K562 (cell line): Measurements from ENCODE around the gene FERMT3.

Experiments
- CTCF ChIP-seq, 3 experiments: IDR thresholded peaks in 2 of 3; conservative IDR thresholded peaks in 1 of 3; 2 replicates each; pipeline ENCODE4 v1.5.1; 2011 to 2012; ENCODE audit warnings: low read length in 3 of 3, mild to moderate bottlenecking in 3 of 3, control low read depth in 2 of 3, improper control_type of control experiment in 1 of 3, inconsistent platforms in 1 of 3, low read depth in 1 of 3, mixed read lengths in 1 of 3, moderate library complexity in 1 of 3; ENCODE audit not compliant: insufficient read depth in 2 of 3
- EZH2 ChIP-seq: IDR thresholded peaks from 2 replicates; pipeline ENCODE4 v1.6.1; 2012; ENCODE audit warnings: low read depth, mild to moderate bottlenecking, inconsistent platforms, low read length, borderline replicate concordance
- FOXA1 ChIP-seq: fragments of 450-650 bp; IDR thresholded peaks from 2 replicates; pipeline ENCODE4 v1.6.1; 2016; ENCODE audit warnings: mild to moderate bottlenecking, borderline replicate concordance
- FOXK2 ChIP-seq, 2 experiments: fragments of 450-650 bp; IDR thresholded peaks in 1 of 2; conservative IDR thresholded peaks in 1 of 2; 2 replicates each; pipeline ENCODE4 v1.6.1; 2016; ENCODE audit warnings: low read depth in 2 of 2, mild to moderate bottlenecking in 1 of 2
- GABPB1 ChIP-seq: sonication (generic); formaldehyde crosslinking; IDR thresholded peaks from 2 replicates; pipeline ENCODE4 v1.8.0; 2022; ENCODE audit warnings: mild to moderate bottlenecking, missing genetic modification reagents
- MTF1 ChIP-seq: fragments of 250-450 bp; sonication (Bioruptor Pico); IDR thresholded peaks from 2 replicates; pipeline ENCODE4 v1.9.0; 2021; ENCODE audit warnings: moderate library complexity, mild to moderate bottlenecking, inconsistent platforms, borderline replicate concordance
- SMARCA5 ChIP-seq: fragments of 450-650 bp; IDR thresholded peaks from 2 replicates; pipeline ENCODE4 v1.6.1; 2016

- TF ChIP-seq CTCF (IDR thresholded peaks at IDR 0.05 in 2 of 3, conservative IDR thresholded peaks at IDR 0.05 in 1 of 3; ENCODE audit: insufficient read depth in 2 of 3, low read depth in 1 of 3, low read length in 3 of 3): no peak
- TF ChIP-seq GABPB1 (CRISPR knock-in tag): no peak
- TF ChIP-seq FOXA1: no peak
- TF ChIP-seq SMARCA5: no peak
- no peak for TF ChIP-seq MTF1 (CRISPR knock-in tag)
- TF ChIP-seq EZH2: no peak
- no peak for TF ChIP-seq FOXK2 (conservative IDR thresholded peaks at IDR 0.05 in 1 of 2, IDR thresholded peaks at IDR 0.05 in 1 of 2; ENCODE audit: low read depth in 2 of 2)
Observed at GRCh38 chr11:64219755-64220154, 13.2 kb downstream of the FERMT3 start.
